Measurements from ENCODE around the gene ERCC1.

ERCC1 gene

DNA sequence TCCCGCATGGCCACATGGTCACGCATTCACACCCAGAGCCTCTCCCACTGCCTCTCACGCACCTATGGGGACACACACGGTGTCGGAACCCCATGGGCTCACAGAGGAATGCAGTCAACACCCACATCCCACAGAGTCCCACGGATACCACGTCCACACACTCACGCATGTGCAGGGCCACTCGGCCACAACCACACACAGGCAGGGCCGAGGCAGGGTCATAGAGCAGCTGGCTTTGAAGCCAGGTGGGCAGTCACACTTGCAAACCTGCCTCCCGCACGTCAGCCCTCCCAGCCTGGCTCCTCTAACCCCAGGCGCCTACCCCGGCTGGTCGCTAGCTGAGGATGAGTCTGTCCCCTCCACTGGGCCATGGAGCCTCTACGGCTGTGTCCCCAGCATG is 61.4 kb downstream of the ERCC1 start:
- DNase-seq, result no peak

DNA sequence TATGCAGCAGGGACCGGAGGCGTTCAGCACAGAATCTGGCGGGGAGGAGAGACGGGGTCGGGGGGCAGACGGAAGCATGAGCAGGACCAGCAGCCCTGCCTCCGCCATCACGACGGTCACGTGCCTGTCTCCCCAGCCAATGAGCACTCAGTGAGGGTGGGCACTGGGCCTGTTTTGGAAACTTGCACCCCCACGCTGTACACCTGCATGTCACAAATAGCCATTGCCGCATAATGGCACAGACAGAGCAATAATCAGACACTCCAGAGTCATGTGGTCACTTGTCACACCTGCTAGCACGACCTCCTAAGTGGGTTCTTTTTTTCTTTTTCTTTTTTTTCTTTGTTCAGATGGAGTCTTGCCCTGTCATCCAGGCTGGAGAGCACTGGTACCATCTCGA is 62.1 kb downstream of the ERCC1 start:
- DNase-seq, result no peak

- DNase-seq, result no peak
Observed at GRCh38 chr19:45358213-45358792, 65.4 kb downstream of the ERCC1 start.

DNA sequence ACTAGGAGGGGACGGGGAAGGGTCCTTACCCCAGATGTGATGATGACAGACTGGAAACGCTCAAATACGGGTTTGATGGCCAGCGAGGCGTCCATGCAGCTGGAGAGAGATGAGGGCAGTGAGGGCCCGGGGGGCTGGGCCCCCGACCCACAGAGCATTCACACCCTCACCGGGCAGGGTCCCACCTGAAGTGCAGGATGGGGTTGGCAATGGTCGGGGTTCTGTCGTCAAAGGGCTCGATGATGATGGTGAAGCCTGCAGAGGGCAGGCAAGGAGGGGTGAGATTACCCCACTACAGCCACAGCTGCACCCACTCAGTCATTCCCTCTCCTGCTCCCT is 66.3 kb downstream of the ERCC1 start:
- no peak for DNase-seq

Measured in fibroblast of skin of right quadriceps (primary cell).